HepG2 (cell line): ENCODE measurements around the gene GNG4. TPM values are rescaled to one million over a fixed set of nuclear protein-coding genes. Genes with fewer than 3 reads are reported as not detected.

Source experiments
- AKNA ChIP-seq: sonication (generic); formaldehyde crosslinking; IDR thresholded peaks from 2 replicates; pipeline ENCODE4 v1.4.0; 2020; ENCODE audit warnings: missing genetic modification reagents, borderline replicate concordance
- CBX5 ChIP-seq: sonication (generic); formaldehyde crosslinking; IDR thresholded peaks from 2 replicates; pipeline ENCODE4 v1.4.0; 2020; ENCODE audit warnings: missing genetic modification reagents, borderline replicate concordance
- HOXD1 ChIP-seq: sonication (generic); formaldehyde crosslinking; IDR thresholded peaks from 2 replicates; pipeline ENCODE4 v1.5.0; 2020; ENCODE audit warnings: missing genetic modification reagents
- IRF9 ChIP-seq: sonication (generic); formaldehyde crosslinking; IDR thresholded peaks from 2 replicates; pipeline ENCODE4 v1.8.0; 2022; ENCODE audit warnings: missing genetic modification reagents, mild to moderate bottlenecking, borderline replicate concordance
- KLF15 ChIP-seq: sonication (generic); formaldehyde crosslinking; IDR thresholded peaks from 2 replicates; pipeline ENCODE4 v1.8.1; 2023; ENCODE audit warnings: borderline replicate concordance, mild to moderate bottlenecking, inconsistent platforms, missing genetic modification reagents, mixed read lengths
- KLF16 ChIP-seq, 2 experiments: sonication (generic) in 1 of 2; formaldehyde crosslinking in 1 of 2; IDR thresholded peaks; 2 replicates each; pipeline versions ENCODE4 v1.6.1 to v1.8.0; 2016 to 2023; ENCODE audit warnings: missing genetic modification reagents in 2 of 2, missing compliant biosample characterization in 1 of 2
- NR1H2 ChIP-seq: sonication (generic); formaldehyde crosslinking; IDR thresholded peaks from 2 replicates; pipeline ENCODE4 v1.8.1; 2022; ENCODE audit warnings: low read depth, missing genetic modification reagents, borderline replicate concordance
- NRL ChIP-seq: sonication (generic); formaldehyde crosslinking; IDR thresholded peaks from 2 replicates; pipeline ENCODE4 v1.5.0; 2020; ENCODE audit warnings: missing genetic modification reagents, mild to moderate bottlenecking, moderate library complexity, borderline replicate concordance
- PCBP1 ChIP-seq: fragments of 200-400 bp; formaldehyde crosslinking; IDR thresholded peaks from 2 replicates; pipeline ENCODE4 v1.6.1; 2017; ENCODE audit warnings: mild to moderate bottlenecking, low read depth, low read length, borderline replicate concordance
- RNF2 ChIP-seq: fragments of 450-650 bp; conservative IDR thresholded peaks from 2 replicates; pipeline ENCODE4 v1.6.1; 2016; ENCODE audit warnings: low read depth
- RORA ChIP-seq: sonication (generic); formaldehyde crosslinking; IDR thresholded peaks from 2 replicates; pipeline ENCODE4 v1.5.0; 2020; ENCODE audit warnings: mild to moderate bottlenecking, missing genetic modification reagents, moderate library complexity
- SIN3B ChIP-seq: fragments of 150-350 bp; IDR thresholded peaks from 2 replicates; pipeline ENCODE4 v1.6.1; 2014; ENCODE audit warnings: low read length
- STAT5B ChIP-seq: sonication (generic); formaldehyde crosslinking; IDR thresholded peaks from 2 replicates; pipeline ENCODE4 v1.4.0; 2020; ENCODE audit warnings: missing genetic modification reagents
- TBX3 ChIP-seq: fragments of 450-650 bp; IDR thresholded peaks from 2 replicates; pipeline ENCODE4 v1.6.1; 2017; ENCODE audit warnings: antibody characterized with exemption, mild to moderate bottlenecking, inconsistent platforms, borderline replicate concordance
- ZBTB20 ChIP-seq: sonication (generic); formaldehyde crosslinking; IDR thresholded peaks from 2 replicates; pipeline ENCODE4 v1.8.1; 2023; ENCODE audit warnings: missing genetic modification reagents, low read depth, mild to moderate bottlenecking, borderline replicate concordance
- ZFP36L2 ChIP-seq: sonication (generic); formaldehyde crosslinking; IDR thresholded peaks from 2 replicates; pipeline ENCODE4 v1.4.0; 2020; ENCODE audit warnings: missing genetic modification reagents
- ZFP90 ChIP-seq: sonication (generic); formaldehyde crosslinking; IDR thresholded peaks from 2 replicates; pipeline ENCODE4 v1.8.0; 2022; ENCODE audit warnings: missing genetic modification reagents, mild to moderate bottlenecking, inconsistent platforms, borderline replicate concordance
- ZNF143 ChIP-seq: sonication (generic); formaldehyde crosslinking; IDR thresholded peaks from 2 replicates; pipeline ENCODE4 v1.4.0; 2020; ENCODE audit warnings: missing genetic modification reagents
- ZNF343 ChIP-seq: sonication (generic); formaldehyde crosslinking; IDR thresholded peaks from 2 replicates; pipeline ENCODE4 v1.4.0; 2020; ENCODE audit warnings: mild to moderate bottlenecking, missing genetic modification reagents
- ZNF549 ChIP-seq: sonication (generic); formaldehyde crosslinking; IDR thresholded peaks from 2 replicates; pipeline ENCODE4 v1.5.0; 2020; ENCODE audit warnings: missing genetic modification reagents
- ZNF558 ChIP-seq: sonication (generic); formaldehyde crosslinking; IDR thresholded peaks from 2 replicates; pipeline ENCODE4 v1.9.0; 2022; ENCODE audit warnings: mild to moderate bottlenecking, missing genetic modification reagents, borderline replicate concordance
- ZNF576 ChIP-seq: sonication (generic); formaldehyde crosslinking; IDR thresholded peaks from 2 replicates; pipeline ENCODE4 v1.4.0; 2020; ENCODE audit warnings: mild to moderate bottlenecking, missing genetic modification reagents
- ZNF775 ChIP-seq: sonication (generic); formaldehyde crosslinking; IDR thresholded peaks from 2 replicates; pipeline ENCODE4 v1.4.0; 2020; ENCODE audit warnings: missing genetic modification reagents, mild to moderate bottlenecking, moderate library complexity, borderline replicate concordance
- ZSCAN22 ChIP-seq: sonication (generic); formaldehyde crosslinking; IDR thresholded peaks from 2 replicates; pipeline ENCODE4 v1.4.0; 2020; ENCODE audit warnings: mild to moderate bottlenecking, missing genetic modification reagents
- polyA plus RNA-seq, 8 experiments: library from polyadenylated mRNA; depleted of rRNA in 3 of 8; stranded (reverse) in 7 of 8; unstranded in 1 of 8; fragments of >200 nt; fragmentation: Illumina TruSeq in 4 of 8; extraction: Trizol in 4 of 8; gene quantifications; 2 replicates each; pipeline versions ENCODE4 v1.2.1 to v1.2.3, GENCODE V29; 2011 to 2016; ENCODE audit warnings: low read depth in 4 of 8, missing spikeins in 1 of 8, mixed read lengths in 1 of 8; ENCODE audit not compliant: insufficient read depth in 1 of 8
- total RNA-seq, 5 experiments: library from RNA; depleted of rRNA; stranded (reverse); fragments of >200 nt; fragmentation: Illumina TruSeq; extraction: Trizol; gene quantifications; 2 replicates each; pipeline ENCODE4 v1.2.3, GENCODE V29; 2016; ENCODE audit warnings: low read depth in 1 of 5

GNG4 gene
- total and polyA plus RNA-seq, 2 of the 13 experiments (the other 11 are each of a cell fraction or from before 2014, with no cell fraction given), result 27.1 to 69.5 TPM

- no peak for TF ChIP-seq AKNA (CRISPR knock-in tag)
- no peak for TF ChIP-seq ZFP90 (CRISPR knock-in tag)
- 0 out of 2 replicates have a peak, but pooled peaks have one; percentile 16 for TF ChIP-seq ZFP36L2 (CRISPR knock-in tag)
- TF ChIP-seq RORA (CRISPR knock-in tag), result no peak
- no peak; the same call in 1 of the 2 replicates for TF ChIP-seq TBX3
- no peak for TF ChIP-seq RNF2
- TF ChIP-seq ZNF549 (CRISPR knock-in tag), result no peak
- TF ChIP-seq ZNF143 (CRISPR knock-in tag), result no peak
- 0 out of 2 replicates have a peak, but pooled peaks have one; percentile 20 for TF ChIP-seq PCBP1
- 0 out of 2 replicates have a peak, but pooled peaks have one; percentile 35 for TF ChIP-seq SIN3B
- peak; percentile 63; the same call in 1 of the 2 replicates for TF ChIP-seq HOXD1 (CRISPR knock-in tag)
- no peak for TF ChIP-seq KLF15 (CRISPR knock-in tag)
- TF ChIP-seq ZSCAN22, result no peak
- TF ChIP-seq CBX5 (CRISPR knock-in tag), result peak; percentile 80; the same call in 1 of the 2 replicates
- peak; percentile 44; the same call in 1 of the 2 replicates for TF ChIP-seq ZNF775 (CRISPR knock-in tag)
- no peak for TF ChIP-seq ZNF558 (CRISPR knock-in tag)
- peak; percentile 48; the same call in 1 of the 2 replicates for TF ChIP-seq STAT5B (CRISPR knock-in tag)
- no peak for TF ChIP-seq ZNF576
- TF ChIP-seq ZNF343, result peak; percentile 56; the same call in 1 of the 2 replicates
- peak in 1 of 2 experiments; percentile 91; a peak in 2 of 4 replicates for TF ChIP-seq KLF16 (CRISPR knock-in tag; IDR thresholded peaks at IDR 0.05)
- peak; percentile 90 for TF ChIP-seq ZBTB20
- no peak for TF ChIP-seq NRL (CRISPR knock-in tag)
- no peak for TF ChIP-seq IRF9 (CRISPR knock-in tag)
- no peak for TF ChIP-seq NR1H2 (CRISPR knock-in tag)
Observed at GRCh38 chr1:235650341-235651169, 971 bp upstream of the GNG4 start (continued).
